PC-9 (cell line): ENCODE data around the gene ELANE. TPM values are rescaled to one million over a fixed set of nuclear protein-coding genes. Genes with fewer than 3 reads are reported as not detected.
"Not testable (repeated sequence)": the region's sequence is repeated elsewhere in the genome, so short reads cannot be mapped to it uniquely, and the experiment has no call there.

Experiments
- BruUV-seq: library from RNA; stranded (reverse); fragments of 400-500 nt; replicated peaks from 2 replicates; lab custom pipeline; 2021; lab: Mats Ljungman, UMichigan
- CTCF ChIA-PET: fragments of 300-600 bp; sonication (Branson Sonifier 250); formaldehyde crosslinking; loops from one replicate; lab custom pipeline; 2022; ENCODE audit warnings: antibody characterized with exemption; lab: Charles Lee
- POLR2A ChIA-PET: fragments of 300-600 bp; sonication (Branson Sonifier 250); formaldehyde crosslinking; loops from one replicate; lab custom pipeline; 2022; ENCODE audit warnings: antibody characterized with exemption; ENCODE audit not compliant: unreplicated experiment; lab: Charles Lee
- DNase-seq, 2 experiments: peaks; one replicate each; pipeline versions ENCODE4 v3.0.0 to v3.0.0-alpha.2; 2015 to 2022; ENCODE audit warnings: mixed read lengths in 1 of 2
- H2AFZ ChIP-seq: fragments of 200-600 bp; sonication (generic); 2 replicates; pipeline ENCODE4 v1.8.1; 2017; ENCODE audit warnings: antibody characterized with exemption
- H3F3A ChIP-seq: fragments of 200-600 bp; sonication (generic); 2 replicates; pipeline ENCODE4 v1.8.1; 2017; ENCODE audit warnings: antibody characterized with exemption, mild to moderate bottlenecking, low read depth; ENCODE audit not compliant: insufficient read depth
- H3K27ac ChIP-seq: fragments of 200-600 bp; sonication (generic); 2 replicates; pipeline ENCODE4 v1.6.1; 2016; ENCODE audit warnings: mixed run types
- H3K27me3 ChIP-seq: fragments of 200-600 bp; sonication (generic); 2 replicates; pipeline ENCODE4 v1.6.1; 2016; ENCODE audit warnings: low read depth, mixed run types; ENCODE audit not compliant: insufficient read depth
- H3K36me3 ChIP-seq: fragments of 200-600 bp; sonication (generic); 2 replicates; pipeline ENCODE4 v1.6.1; 2016; ENCODE audit warnings: low read depth, mixed run types
- H3K4me1 ChIP-seq: fragments of 200-600 bp; sonication (generic); replicated peaks from 2 replicates; pipeline ENCODE4 v1.6.1; 2016; ENCODE audit warnings: mixed run types; ENCODE audit not compliant: insufficient read depth
- H3K4me2 ChIP-seq: fragments of 200-600 bp; sonication (generic); 2 replicates; pipeline ENCODE4 v1.6.1; 2017; ENCODE audit warnings: mixed run types
- H3K4me3 ChIP-seq: fragments of 200-600 bp; sonication (generic); 2 replicates; pipeline ENCODE4 v1.6.1; 2016; ENCODE audit warnings: mixed run types
- H3K79me2 ChIP-seq: fragments of 200-600 bp; sonication (generic); 2 replicates; pipeline ENCODE4 v1.6.1; 2017; ENCODE audit warnings: low read depth, mixed run types
- H3K9me2 ChIP-seq: fragments of 200-600 bp; sonication (generic); 2 replicates; pipeline ENCODE4 v1.8.1; 2017; ENCODE audit warnings: mild to moderate bottlenecking; ENCODE audit not compliant: insufficient read depth
- H3K9me3 ChIP-seq: fragments of 200-600 bp; sonication (generic); 2 replicates; pipeline ENCODE4 v1.8.1; 2016; ENCODE audit warnings: low read depth; ENCODE audit not compliant: insufficient read depth
- H4K20me1 ChIP-seq: fragments of 200-600 bp; sonication (generic); 2 replicates; pipeline ENCODE4 v1.8.1; 2017; ENCODE audit not compliant: insufficient read depth
- CTCF ChIP-seq: fragments of 200-600 bp; sonication (generic); conservative IDR thresholded peaks from 2 replicates; pipeline ENCODE4 v1.6.1; 2017; ENCODE audit warnings: mixed run types, antibody characterized with exemption, mild to moderate bottlenecking, moderate library complexity
- EZH2 ChIP-seq: fragments of 200-600 bp; sonication (generic); IDR thresholded peaks from 2 replicates; pipeline ENCODE4 v1.8.0; 2017; ENCODE audit warnings: antibody characterized with exemption, low read depth
- intact Hi-C: fragments of 100-400 bp; cut with micrococcal nuclease; formaldehyde crosslinking; loops from one replicate; pipeline ENCODE4 v1.10.0; 2022; ENCODE audit not compliant: unreplicated experiment
- total RNA-seq: library from RNA; stranded (reverse); gene quantifications from 2 replicates; pipeline ENCODE4 v1.2.3, GENCODE V29; 2021

ELANE gene
- total RNA-seq, 1 experiment from 2014 or later = not detected

GRCh38 chr19:850221-850978, 1.7 kb upstream of the ELANE start:
- Histone ChIP-seq H3K4me2 (peak overlapping the region; percentile 40), H3K36me3 (no peaks in the 10 kb centered on the region), H3F3A (peaks cover 26% of the 10 kb centered on the region; the same call in 1 of the 2 replicates), H3K27me3 (peaks cover 36% of the 10 kb centered on the region), H3K79me2 (no peaks in the 10 kb centered on the region), H3K4me3 (no peak overlapping the region), H4K20me1 (no peaks in the 10 kb centered on the region; the same call in 1 of the 2 replicates), H3K27ac (no peak overlapping the region), H3K4me1 (peaks cover 5% of the 10 kb centered on the region; the same call in 1 of the 2 replicates), H2AFZ (no peak overlapping the region), H3K9me2 (no peaks in the 10 kb centered on the region), H3K9me3 (no peaks in the 10 kb centered on the region)
- intact Hi-C loops = loop anchor here (10.0 kb wide), 1 partner anchor 134 kb away; the partner anchor contains the start of gene WDR18
- ChIA-PET CTCF (interaction anchor here (0.5 kb wide), 1 partner anchor 55 kb away, joined by 3 read pairs; no protein-coding TSS in a partner anchor), POLR2A (interaction anchor here (0.8 kb wide), 1 partner anchor 67 kb away, joined by 4 read pairs; no protein-coding TSS in a partner anchor)
- DNase-seq = peak; percentile 53 to 67
- no TSS peak for BruUV-seq
- TF ChIP-seq EZH2 (no peak), CTCF (no peak)

- Histone ChIP-seq H3K27ac (no peak overlapping the region), H3K9me3 (no peaks in the 10 kb centered on the region), H3K4me1 (peaks cover 5% of the 10 kb centered on the region; the same call in 1 of the 2 replicates), H4K20me1 (no peaks in the 10 kb centered on the region; the same call in 1 of the 2 replicates), H3F3A (peaks cover 24% of the 10 kb centered on the region; the same call in 1 of the 2 replicates), H3K4me2 (peak overlapping the region; percentile 40), H3K4me3 (no peak overlapping the region), H3K79me2 (no peaks in the 10 kb centered on the region), H3K27me3 (peaks cover 30% of the 10 kb centered on the region), H2AFZ (no peak overlapping the region), H3K9me2 (no peaks in the 10 kb centered on the region), H3K36me3 (no peaks in the 10 kb centered on the region)
- intact Hi-C loops = loop anchor here (10.0 kb wide), 1 partner anchor 134 kb away; the partner anchor contains the start of gene WDR18
- POLR2A ChIA-PET = interaction anchor here (0.8 kb wide), 1 partner anchor 67 kb away, joined by 4 read pairs; no protein-coding TSS in a partner anchor
- no peak for DNase-seq
- BruUV-seq = no TSS peak
- no peak for TF ChIP-seq CTCF
- TF ChIP-seq EZH2 = no peak
- CTCF ChIA-PET = interaction anchor here (0.5 kb wide), 1 partner anchor 54 kb away, joined by 3 read pairs; no protein-coding TSS in a partner anchor
Observed at GRCh38 chr19:850979-851335, 1.1 kb upstream of the ELANE start.

GRCh38 chr19:853014-853585, 997 bp downstream of the ELANE start:
- H3K36me3 ChIP-seq = no peaks in the 10 kb centered on the region
- no peak overlapping the region for H3K27ac ChIP-seq
- H3F3A ChIP-seq = peaks cover 27% of the 10 kb centered on the region; the same call in 1 of the 2 replicates
- H3K79me2 ChIP-seq = no peaks in the 10 kb centered on the region
- CTCF ChIA-PET = no interaction called here
- no peaks in the 10 kb centered on the region; the same call in 1 of the 2 replicates for H4K20me1 ChIP-seq
- no peak overlapping the region for H3K4me3 ChIP-seq
- peaks cover 5% of the 10 kb centered on the region; the same call in 1 of the 2 replicates for H3K4me1 ChIP-seq
- intact Hi-C loops = loop anchor here (10.0 kb wide), 1 partner anchor 132 kb away; the partner anchor contains the start of gene WDR18
- H3K9me3 ChIP-seq = no peaks in the 10 kb centered on the region
- BruUV-seq = no TSS peak
- TF ChIP-seq EZH2 = no peak
- no peak for TF ChIP-seq CTCF
- H3K4me2 ChIP-seq = no peak overlapping the region
- H3K9me2 ChIP-seq = no peaks in the 10 kb centered on the region
- DNase-seq = no peak
- H3K27me3 ChIP-seq = peaks cover 9% of the 10 kb centered on the region
- POLR2A ChIA-PET = no interaction called here
- no peak overlapping the region for H2AFZ ChIP-seq

- H3K9me3 ChIP-seq, DNase-seq, H4K20me1 ChIP-seq, H3K4me2 ChIP-seq, BruUV-seq, H3K79me2 ChIP-seq, H3K27ac ChIP-seq, H3K4me1 ChIP-seq, H2AFZ ChIP-seq, H3K9me2 ChIP-seq, H3K4me3 ChIP-seq, POLR2A ChIA-PET, H3K36me3 ChIP-seq, H3K27me3 ChIP-seq: not testable (repeated sequence)
- intact Hi-C loops = loop anchor here (10.0 kb wide), 1 partner anchor 131 kb away; the partner anchor contains the start of gene WDR18
- peaks cover 33% of the 10 kb centered on the region for H3F3A ChIP-seq
- CTCF ChIA-PET = interaction anchor here (0.7 kb wide), 1 partner anchor 33 kb away, joined by 4 read pairs; no protein-coding TSS in a partner anchor
Observed at GRCh38 chr19:853614-854220, 1.6 kb downstream of the ELANE start.
